ENCODE data around the gene FOXL2. TPM values are rescaled to one million over a fixed set of nuclear protein-coding genes. Genes with fewer than 3 reads are reported as not detected.

Gene FOXL2
- total and polyA plus RNA-seq, 2 of the 13 experiments (the other 11 are each of a cell fraction or from before 2014, with no cell fraction given): not detected

- Histone ChIP-seq H3K4me2 (ENCODE audit: low read depth, low read length) (peak overlapping the region; percentile 30; the same call in 1 of the 2 replicates), H3K9ac (ENCODE audit: insufficient read depth, low read depth, low read length) (no peak overlapping the region), H4K20me1 (ENCODE audit: insufficient read depth, low read length) (no peaks in the 10 kb centered on the region), H3K27me3 (ENCODE audit: control insufficient read depth in 1 of 2, insufficient read depth in 2 of 2, low read length in 2 of 2) (peaks cover 36 to 91% of the 10 kb centered on the region in 2 experiments), H3K36me3 (replicated peaks in 1 of 2; ENCODE audit: control insufficient read depth in 1 of 2, insufficient read depth in 2 of 2, low read length in 2 of 2) (no peaks in the 10 kb centered on the region), H3K27ac (ENCODE audit: extremely low read length, insufficient read depth, low read length) (no peak overlapping the region), H3K4me1 (ENCODE audit: insufficient read depth, low read length) (peaks cover 15% of the 10 kb centered on the region), H2AFZ (ENCODE audit: low read length) (no peak overlapping the region), H3K9me3 (ENCODE audit: low read length) (no peaks in the 10 kb centered on the region), H3K79me2 (ENCODE audit: insufficient read depth, low read length) (no peaks in the 10 kb centered on the region), H3K4me3 (replicated peaks in 1 of 3; ENCODE audit: insufficient read depth in 1 of 3, low read depth in 2 of 3, low read length in 3 of 3) (peak overlapping the region in 2 of 3 experiments; percentile 23 to 53; a peak in 3 of 6 replicates)
- TF ChIP-seq ISX (CRISPR knock-in tag; conservative IDR thresholded peaks at IDR 0.05) (no peak), TERF1 (CRISPR knock-in tag; IDR thresholded peaks at IDR 0.05) (no peak), ZNF414 (CRISPR knock-in tag; IDR thresholded peaks at IDR 0.05) (no peak), PAF1 (CRISPR knock-in tag; IDR thresholded peaks at IDR 0.05) (no peak), CENPBD1 (CRISPR knock-in tag; IDR thresholded peaks at IDR 0.05; ENCODE audit: borderline replicate concordance, low read depth) (no peak), ZNF761 (CRISPR knock-in tag; conservative IDR thresholded peaks at IDR 0.05) (no peak), ZBTB33 (CRISPR knock-in tag; IDR thresholded peaks at IDR 0.05) (no peak), MAF1 (CRISPR knock-in tag; IDR thresholded peaks at IDR 0.05; ENCODE audit: borderline replicate concordance) (no peak), NCOA5 (CRISPR knock-in tag; IDR thresholded peaks at IDR 0.05) (no peak), ZNF383 (CRISPR knock-in tag; IDR thresholded peaks at IDR 0.05; ENCODE audit: borderline replicate concordance) (no peak), ZNF740 (CRISPR knock-in tag; IDR thresholded peaks at IDR 0.05) (no peak), ISL2 (CRISPR knock-in tag; IDR thresholded peaks at IDR 0.05) (no peak)
- DNase-seq (ENCODE audit: low spot score): no peak
- BruUV-seq (replicated peaks): no TSS peak
- intact Hi-C loops (cut with micrococcal nuclease; ENCODE audit: unreplicated experiment) (no loop called here), in situ Hi-C loops (cut with HindIII; ENCODE audit: extremely low pct_ligation_motif_present, low pct_unique_long_range_greater_than_20kb) (no loop called here)
- POLR2A ChIA-PET: no interaction called here
- 4% methylated on average over 3 of the region's 21 CpGs for WGBS (ENCODE audit: low lambda C conversion rate)
- no peak for FAIRE-seq
- CTCF ChIA-PET (ENCODE audit: low intra/inter-chr PET ratio, low total read pairs): no interaction called here
- ATAC-seq: peak; percentile 13
Observed at GRCh38 chr3:138947495-138948121, 671 bp upstream of the FOXL2 start.
